H1 (cell line): ENCODE measurements around the gene NCOA6. TPM values are rescaled to one million over a fixed set of nuclear protein-coding genes. Genes with fewer than 3 reads are reported as not detected.
A peak's percentile ranks its signal among the peaks of the same experiment; 100 is the strongest.

Experiments
- CTCF ChIA-PET: fragments of 300-600 bp; sonication (Branson Sonifier 250); formaldehyde crosslinking; loops from one replicate; lab custom pipeline; 2021; ENCODE audit not compliant: partially characterized antibody; lab: Charles Lee
- POLR2A ChIA-PET: fragments of 300-600 bp; sonication (Branson Sonifier 250); formaldehyde crosslinking; loops from one replicate; lab custom pipeline; 2021; ENCODE audit warnings: inconsistent platforms; ENCODE audit not compliant: partially characterized antibody; lab: Charles Lee
- DNase-seq, 2 experiments: peaks; one replicate each; pipeline versions ENCODE4 v3.0.0 to v3.0.0-alpha.2; 2010 to 2022; ENCODE audit warnings: low spot score in 2 of 2, low read depth in 1 of 2, mixed read lengths in 1 of 2
- FAIRE-seq: peaks from 2 replicates; lab custom pipeline; 2011; peaks lifted over from hg19 to GRCh38; lab: Jason Lieb, UNC
- H2AFZ ChIP-seq: 2 replicates; pipeline ENCODE4 v1.8.1; 2012; ENCODE audit warnings: low read length, inconsistent platforms
- H2AK5ac ChIP-seq: 2 replicates; pipeline ENCODE4 v1.6.1; 2013; ENCODE audit warnings: low read depth, low read length
- H2BK120ac ChIP-seq: replicated peaks from 2 replicates; pipeline ENCODE3; 2013; ENCODE audit warnings: low read depth, low read length, inconsistent platforms
- H2BK12ac ChIP-seq: 2 replicates; pipeline ENCODE4 v1.6.1; 2013; ENCODE audit warnings: low read depth, low read length
- H2BK15ac ChIP-seq: 2 replicates; pipeline ENCODE4 v1.6.1; 2013; ENCODE audit warnings: low read length
- H2BK20ac ChIP-seq: 2 replicates; pipeline ENCODE4 v1.6.1; 2013; ENCODE audit warnings: low read length
- H2BK5ac ChIP-seq: 2 replicates; pipeline ENCODE4 v1.6.1; 2013; ENCODE audit warnings: low read depth, low read length
- H3K14ac ChIP-seq: 2 replicates; pipeline ENCODE4 v1.6.1; 2013; ENCODE audit warnings: inconsistent platforms; ENCODE audit not compliant: insufficient read length
- H3K18ac ChIP-seq: 2 replicates; pipeline ENCODE4 v1.6.1; 2013; ENCODE audit warnings: low read length; ENCODE audit errors: extremely low read depth
- H3K23ac ChIP-seq: 2 replicates; pipeline ENCODE4 v1.6.1; 2013; ENCODE audit warnings: inconsistent platforms; ENCODE audit not compliant: insufficient read length
- H3K23me2 ChIP-seq: 2 replicates; pipeline ENCODE4 v1.6.1; 2013; ENCODE audit warnings: low read depth, low read length
- H3K27ac ChIP-seq: 2 replicates; pipeline ENCODE4 v1.6.1; 2011; ENCODE audit warnings: low read depth, low read length, inconsistent platforms
- H3K27me3 ChIP-seq, 4 experiments: replicated peaks in 1 of 4; 1 replicate in 1 of 4; 2 replicates in 3 of 4; pipeline versions ENCODE4 v1.6.1 to v1.8.1; 2011 to 2013; ENCODE audit warnings: low read length in 3 of 4, mild to moderate bottlenecking in 3 of 4, inconsistent platforms in 2 of 4, mixed read lengths in 2 of 4, moderate library complexity in 1 of 4; ENCODE audit not compliant: control insufficient read depth in 3 of 4, insufficient read depth in 3 of 4; ENCODE audit errors: extremely low read depth in 1 of 4
- H3K36me3 ChIP-seq, 4 experiments: 2 replicates each; pipeline versions ENCODE4 v1.6.1 to v1.8.1; 2011 to 2013; ENCODE audit warnings: mild to moderate bottlenecking in 4 of 4, low read length in 3 of 4, moderate library complexity in 2 of 4, control low read depth in 1 of 4, inconsistent platforms in 1 of 4; ENCODE audit not compliant: insufficient read depth in 4 of 4, control insufficient read depth in 2 of 4
- H3K4ac ChIP-seq: replicated peaks from 2 replicates; pipeline ENCODE3; 2013; ENCODE audit warnings: low read length, low read depth, mixed read lengths, inconsistent platforms; ENCODE audit not compliant: insufficient read length
- H3K4me1 ChIP-seq, 4 experiments: replicated peaks in 1 of 4; 1 replicate in 1 of 4; 2 replicates in 3 of 4; pipeline versions ENCODE4 v1.6.1 to v1.8.1; 2011 to 2013; ENCODE audit warnings: low read length in 3 of 4, inconsistent platforms in 2 of 4, mixed read lengths in 1 of 4; ENCODE audit not compliant: insufficient read depth in 4 of 4, control insufficient read depth in 3 of 4
- H3K4me2 ChIP-seq, 2 experiments: 2 replicates each; pipeline versions ENCODE4 v1.6.1 to v1.8.1; 2011 to 2013; ENCODE audit warnings: low read depth in 2 of 2, low read length in 2 of 2, control low read depth in 1 of 2, inconsistent platforms in 1 of 2, mild to moderate bottlenecking in 1 of 2; ENCODE audit not compliant: insufficient read depth in 1 of 2
- H3K4me3 ChIP-seq, 4 experiments: fragments of 200-600, 300-600 bp in 1 of 4; sonication (generic), shearing (Covaris generic), sonication (Bioruptor Twin) in 1 of 4; 2 replicates each; pipeline versions ENCODE4 v1.5.1 to v1.8.1; 2011 to 2016; ENCODE audit warnings: low read length in 4 of 4, low read depth in 3 of 4, control low read depth in 2 of 4, inconsistent platforms in 2 of 4, mild to moderate bottlenecking in 2 of 4, mixed read lengths in 1 of 4, moderate library complexity in 1 of 4; ENCODE audit not compliant: insufficient read depth in 2 of 4; ENCODE audit errors: extremely low read depth in 1 of 4
- H3K56ac ChIP-seq: replicated peaks from 2 replicates; pipeline ENCODE3; 2013; ENCODE audit warnings: low read depth, mild to moderate bottlenecking, mixed read lengths, low read length, inconsistent platforms; ENCODE audit not compliant: insufficient read length
- H3K79me1 ChIP-seq: 2 replicates; pipeline ENCODE4 v1.6.1; 2013; ENCODE audit warnings: low read depth, low read length, control low read depth
- H3K79me2 ChIP-seq, 2 experiments: 2 replicates each; pipeline versions ENCODE4 v1.6.1 to v1.8.1; 2012 to 2013; ENCODE audit warnings: low read length in 2 of 2, mild to moderate bottlenecking in 2 of 2, inconsistent platforms in 1 of 2; ENCODE audit not compliant: insufficient read depth in 2 of 2, control insufficient read depth in 1 of 2
- H3K9ac ChIP-seq, 4 experiments: replicated peaks in 1 of 4; 1 replicate in 1 of 4; 2 replicates in 3 of 4; pipeline versions ENCODE4 v1.6.1 to v1.8.1; 2011 to 2013; ENCODE audit warnings: low read depth in 3 of 4, low read length in 3 of 4, control low read depth in 2 of 4, mild to moderate bottlenecking in 2 of 4, moderate library complexity in 2 of 4, inconsistent platforms in 1 of 4; ENCODE audit errors: extremely low read depth in 1 of 4
- H3K9me3 ChIP-seq, 2 experiments: 2 replicates each; pipeline versions ENCODE4 v1.6.1 to v1.8.1; 2012 to 2013; ENCODE audit warnings: mild to moderate bottlenecking in 2 of 2, moderate library complexity in 2 of 2, control low read depth in 1 of 2, inconsistent platforms in 1 of 2, low read depth in 1 of 2, low read length in 1 of 2, mixed read lengths in 1 of 2; ENCODE audit not compliant: insufficient read depth in 2 of 2
- H4K20me1 ChIP-seq, 2 experiments: replicated peaks in 1 of 2; 2 replicates each; pipeline versions ENCODE3 to v1.8.1; 2011 to 2013; ENCODE audit warnings: inconsistent platforms in 2 of 2, low read length in 2 of 2, mild to moderate bottlenecking in 1 of 2; ENCODE audit not compliant: insufficient read depth in 2 of 2, control insufficient read depth in 1 of 2
- H4K5ac ChIP-seq: 2 replicates; pipeline ENCODE4 v1.6.1; 2013; ENCODE audit warnings: low read length, low read depth, mixed read lengths, inconsistent platforms; ENCODE audit not compliant: insufficient read length
- H4K8ac ChIP-seq: 2 replicates; pipeline ENCODE4 v1.8.0; 2013; ENCODE audit warnings: mild to moderate bottlenecking, moderate library complexity, low read length, inconsistent platforms; ENCODE audit not compliant: insufficient read depth; ENCODE audit errors: extremely low read depth
- H4K91ac ChIP-seq: replicated peaks from 2 replicates; pipeline ENCODE3; 2013; ENCODE audit warnings: low read length, mixed read lengths, inconsistent platforms; ENCODE audit not compliant: insufficient read length
- ATF2 ChIP-seq: IDR thresholded peaks from 2 replicates; pipeline ENCODE4 v1.6.1; 2012; ENCODE audit warnings: low read length, inconsistent platforms
- EGR1 ChIP-seq: IDR thresholded peaks from 2 replicates; pipeline ENCODE4 v1.6.1; 2011; ENCODE audit warnings: low read depth, low read length, borderline replicate concordance
- KDM4A ChIP-seq: IDR thresholded peaks from one replicate; pipeline ENCODE4 v1.7.1; 2012; ENCODE audit warnings: low read depth, mild to moderate bottlenecking, moderate library complexity, low read length, inconsistent platforms; ENCODE audit not compliant: severe bottlenecking
- MAX ChIP-seq: IDR thresholded peaks from 2 replicates; pipeline ENCODE4 v1.6.1; 2012; ENCODE audit warnings: inconsistent platforms
- NRF1 ChIP-seq: IDR thresholded peaks from 2 replicates; pipeline ENCODE4 v1.6.1; 2011; ENCODE audit warnings: mild to moderate bottlenecking, low read depth, low read length, improper control_type of control experiment
- PHF8 ChIP-seq: fragments of 200-600 bp; sonication (generic); conservative IDR thresholded peaks from 2 replicates; pipeline ENCODE4 v1.7.1; 2012; ENCODE audit warnings: low read depth, mild to moderate bottlenecking, inconsistent platforms, low read length, moderate library complexity
- RAD21 ChIP-seq, 2 experiments: IDR thresholded peaks in 1 of 2; conservative IDR thresholded peaks in 1 of 2; 2 replicates each; pipeline ENCODE4 v1.6.1; 2011; ENCODE audit warnings: low read depth in 2 of 2, low read length in 2 of 2, improper control_type of control experiment in 1 of 2, inconsistent platforms in 1 of 2, mild to moderate bottlenecking in 1 of 2, moderate library complexity in 1 of 2
- RBBP5 ChIP-seq: IDR thresholded peaks from 2 replicates; pipeline ENCODE4 v1.7.1; 2012; ENCODE audit warnings: low read depth, mild to moderate bottlenecking, inconsistent platforms, low read length, moderate library complexity, borderline replicate concordance
- WGBS, 2 experiments: shearing (Covaris generic) in 1 of 2; methylation state at CpG; one replicate each; pipeline versions ENCODE4 v1.1.6 to v1.1.7; 2013 to 2015; ENCODE audit warnings: low lambda C conversion rate in 2 of 2, mixed read lengths in 2 of 2, inconsistent platforms in 1 of 2, low coverage in 1 of 2, missing lambda C conversion rate in 1 of 2; ENCODE audit not compliant: insufficient replicate concordance in 2 of 2, insufficient coverage in 1 of 2, insufficient read length in 1 of 2; ENCODE audit errors: extremely low coverage in 1 of 2, missing lambda C conversion rate in 1 of 2; 5-methylcytosine and 5-hydroxymethylcytosine counted together
- polyA plus RNA-seq, 7 experiments: library from polyadenylated mRNA; depleted of rRNA in 3 of 7; stranded (reverse) in 5 of 7; unstranded in 2 of 7; fragments of >200 nt in 5 of 7; fragments of 200-250 nt in 2 of 7; gene quantifications; 1 replicate in 5 of 7; 2 replicates in 1 of 7; 4 replicates in 1 of 7; pipeline versions ENCODE4 v1.2.1 to v1.2.3, GENCODE V29; 2011 to 2013; ENCODE audit warnings: missing spikeins in 2 of 7, mixed read lengths in 2 of 7
- total RNA-seq: library from RNA; stranded (reverse); fragmentation: NEBNext Ultra II Directional; extraction: Animal tissue kit (Norgen Biotek cat#: 25700); gene quantifications from 2 replicates; pipeline ENCODE4 v1.2.1, GENCODE V29; 2021

NCOA6 gene
- total and polyA plus RNA-seq, 2 of the 8 experiments (the other 6 are each of a cell fraction or from before 2014, with no cell fraction given) = 9.0 to 9.5 TPM

- Histone ChIP-seq H2AFZ (peak overlapping the region; percentile 90; the same call in 1 of the 2 replicates), H3K23me2 (peaks cover 5% of the 10 kb centered on the region), H3K4me3 (peak overlapping the region; percentile 87 to 92 (median 88)), H2BK20ac (no peak overlapping the region), H3K79me2 (peaks cover 0 to 25% of the 10 kb centered on the region in 2 experiments; a peak in 2 of 4 replicates), H2BK5ac (peak overlapping the region; percentile 84), H3K56ac (peak overlapping the region; percentile 74), H4K5ac (peak overlapping the region; percentile 64), H4K8ac (peak overlapping the region; percentile 42; the same call in 1 of the 2 replicates), H3K4ac (peak overlapping the region; percentile 9), H3K14ac (no peak overlapping the region), H3K4me2 (peak overlapping the region; percentile 77 to 88), H3K36me3 (no peaks in the 10 kb centered on the region), H2AK5ac (no peak overlapping the region), H3K79me1 (peaks cover 5% of the 10 kb centered on the region; the same call in 1 of the 2 replicates), H3K23ac (no peak overlapping the region), H2BK15ac (peak overlapping the region; percentile 72; the same call in 1 of the 2 replicates), H3K9me3 (no peaks in the 10 kb centered on the region), H4K91ac (peak overlapping the region; percentile 72), H2BK120ac (no peak overlapping the region), H4K20me1 (no peaks in the 10 kb centered on the region), H2BK12ac (peak overlapping the region; percentile 52; the same call in 1 of the 2 replicates), H3K4me1 (no peaks in the 10 kb centered on the region), H3K18ac (peak overlapping the region; percentile 95), H3K27me3 (no peaks in the 10 kb centered on the region), H3K9ac (peak overlapping the region; percentile 46 to 95 (median 84); a peak in 6 of 7 replicates), H3K27ac (peak overlapping the region; percentile 91; the same call in 1 of the 2 replicates)
- DNase-seq (peak; percentile 10 to 87), FAIRE-seq (no peak)
- ChIA-PET CTCF (interaction anchor here (0.5 to 1.5 kb wide), 5 partner anchors 42 to 215 kb away, joined by 3 read pairs; no protein-coding TSS in a partner anchor), POLR2A (interaction anchor here (1.0 to 1.4 kb wide), 4 partner anchors 8 to 55 kb away, joined by 3 to 5 read pairs (median 3); no protein-coding TSS in a partner anchor)
- 0% methylated on average over 13 of the region's 68 CpGs; no CpG with 5 or more reads in 1 of the 2 experiments for WGBS, 2 experiments
- peak; percentile 81; the same call in 1 of the 2 replicates for TF ChIP-seq RBBP5
- no peak for TF ChIP-seq NRF1
- TF ChIP-seq RAD21 (IDR thresholded peaks at IDR 0.05 in 1 of 2, conservative IDR thresholded peaks at IDR 0.05 in 1 of 2; ENCODE audit: low read depth in 2 of 2, low read length in 2 of 2) = peak; percentile 13 to 30; a peak in 1 of 4 replicates
- TF ChIP-seq MAX = peak; percentile 61
- peak; percentile 90 for TF ChIP-seq PHF8
- TF ChIP-seq KDM4A = peak; percentile 37
- TF ChIP-seq ATF2 = no peak
- peak; percentile 76; the same call in 1 of the 2 replicates for TF ChIP-seq EGR1
Measured at GRCh38 chr20:34824806-34825529, 483 bp downstream of the NCOA6 start.
